GM12878 (cell line): Measurements from ENCODE around the gene RREB1. TPM values are rescaled to one million over a fixed set of nuclear protein-coding genes. Genes with fewer than 3 reads are reported as not detected.
A peak's percentile ranks its signal among the peaks of the same experiment; 100 is the strongest.

Experiments
- ATAC-seq: fragments of 200-7000 bp; cut with Tn5 transposase; 3 replicates; pipeline ENCODE4 v1.9.1; 2020; ENCODE audit warnings: mild to moderate bottlenecking, moderate library complexity
- BruUV-seq: library from RNA; stranded (reverse); fragments of 400-500 nt; replicated peaks from 2 replicates; lab custom pipeline; 2021; lab: Mats Ljungman, UMichigan
- CTCF ChIA-PET: fragments of 300-600 bp; sonication (Branson Sonifier 250); formaldehyde crosslinking; extraction: SDS; loops from one replicate; lab custom pipeline; 2021; ENCODE audit warnings: inconsistent platforms; lab: Yijun Ruan, JAX
- POLR2A ChIA-PET: fragments of 350-600 bp; formaldehyde crosslinking; extraction: SDS; loops from one replicate; lab custom pipeline; 2021; ENCODE audit warnings: inconsistent platforms; lab: Charles Lee
- RAD21 ChIA-PET: fragments of 300-600 bp; sonication (Branson Sonifier 250); formaldehyde crosslinking; loops from one replicate; lab custom pipeline; 2023; ENCODE audit warnings: antibody characterized with exemption; ENCODE audit not compliant: unreplicated experiment; lab: Charles Lee
- SMC1A ChIA-PET: fragments of 300-600 bp; sonication (Branson Sonifier 250); formaldehyde crosslinking; loops from one replicate; lab custom pipeline; 2023; ENCODE audit not compliant: unreplicated experiment, uncharacterized antibody; lab: Charles Lee
- DNase-seq: peaks from one replicate; pipeline ENCODE4 v3.0.0-alpha.2; 2011; ENCODE audit warnings: low read depth, low spot score
- FAIRE-seq: peaks from 3 replicates; lab custom pipeline; 2011; peaks lifted over from hg19 to GRCh38; lab: Jason Lieb, UNC
- H2AFZ ChIP-seq: 2 replicates; pipeline ENCODE4 v1.6.0; 2011; ENCODE audit warnings: low read depth, low read length, control low read depth; ENCODE audit not compliant: control insufficient read depth
- H3K27ac ChIP-seq: 2 replicates; pipeline ENCODE4 v1.5.1; 2011; ENCODE audit warnings: control low read depth; ENCODE audit not compliant: control insufficient read depth, insufficient read depth
- H3K27me3 ChIP-seq, 2 experiments: replicated peaks in 1 of 2; 2 replicates each; pipeline versions ENCODE4 v1.6.0 to v1.6.1; 2011; ENCODE audit warnings: low read length in 1 of 2; ENCODE audit not compliant: control insufficient read depth in 2 of 2, insufficient read depth in 2 of 2
- H3K36me3 ChIP-seq, 2 experiments: 2 replicates each; pipeline ENCODE4 v1.5.1; 2011; ENCODE audit warnings: low read length in 1 of 2; ENCODE audit not compliant: control insufficient read depth in 2 of 2, insufficient read depth in 2 of 2
- H3K4me1 ChIP-seq: 2 replicates; pipeline ENCODE4 v1.6.1; 2011; ENCODE audit warnings: mild to moderate bottlenecking, low read length, moderate library complexity, mixed read lengths; ENCODE audit not compliant: control insufficient read depth, insufficient read depth
- H3K4me2 ChIP-seq: 2 replicates; pipeline ENCODE4 v1.6.0; 2011; ENCODE audit warnings: control low read depth; ENCODE audit not compliant: control insufficient read depth, insufficient read depth
- H3K4me3 ChIP-seq: fragments of 200-600 bp; sonication (generic); 2 replicates; pipeline ENCODE4 v1.5.1; 2016
- H3K79me2 ChIP-seq: 2 replicates; pipeline ENCODE4 v1.6.0; 2011; ENCODE audit warnings: low read length; ENCODE audit not compliant: control insufficient read depth, insufficient read depth
- H3K9ac ChIP-seq: 2 replicates; pipeline ENCODE4 v1.8.0; 2011; ENCODE audit warnings: low read length, control low read depth, mixed read lengths; ENCODE audit not compliant: control insufficient read depth, insufficient read depth
- H3K9me3 ChIP-seq: replicated peaks from 3 replicates; pipeline ENCODE4 v1.5.1; 2011; ENCODE audit warnings: mild to moderate bottlenecking, low read length; ENCODE audit not compliant: control insufficient read depth, insufficient read depth
- H4K20me1 ChIP-seq: 2 replicates; pipeline ENCODE4 v1.6.0; 2011; ENCODE audit not compliant: control insufficient read depth, insufficient read depth
- BACH1 ChIP-seq: fragments of 450-650 bp; IDR thresholded peaks from 2 replicates; pipeline ENCODE4 v1.6.1; 2017; ENCODE audit warnings: mild to moderate bottlenecking, borderline replicate concordance
- CBX5 ChIP-seq: sonication (generic); IDR thresholded peaks from 2 replicates; pipeline ENCODE4 v1.6.1; 2016; ENCODE audit warnings: low read depth, moderate library complexity, mild to moderate bottlenecking, inconsistent platforms
- FOXK2 ChIP-seq: fragments of 450-650 bp; IDR thresholded peaks from 2 replicates; pipeline ENCODE4 v1.6.1; 2017; ENCODE audit warnings: mild to moderate bottlenecking, moderate library complexity
- GATAD2B ChIP-seq: fragments of 450-650 bp; conservative IDR thresholded peaks from 2 replicates; pipeline ENCODE4 v1.6.1; 2017; ENCODE audit warnings: low read depth, mild to moderate bottlenecking, moderate library complexity
- JUNB ChIP-seq: IDR thresholded peaks from 2 replicates; pipeline ENCODE4 v1.6.1; 2016; ENCODE audit warnings: antibody characterized with exemption, mild to moderate bottlenecking
- MYC ChIP-seq: IDR thresholded peaks from 2 replicates; pipeline ENCODE4 v1.6.1; 2011; ENCODE audit warnings: mild to moderate bottlenecking, low read length, moderate library complexity, inconsistent platforms; ENCODE audit not compliant: insufficient read depth, insufficient replicate concordance, insufficient read length, severe bottlenecking
- SPI1 ChIP-seq: IDR thresholded peaks from 2 replicates; pipeline ENCODE4 v1.6.1; 2011; ENCODE audit warnings: low read depth, mild to moderate bottlenecking, low read length, moderate library complexity, borderline replicate concordance; ENCODE audit not compliant: insufficient read depth
- TAF1 ChIP-seq: IDR thresholded peaks from 2 replicates; pipeline ENCODE4 v1.6.1; 2011; ENCODE audit warnings: mild to moderate bottlenecking, low read depth, low read length, borderline replicate concordance
- TARDBP ChIP-seq: IDR thresholded peaks from 2 replicates; pipeline ENCODE4 v1.6.1; 2016; ENCODE audit warnings: borderline replicate concordance
- WGBS: methylation state at CpG from one replicate; pipeline ENCODE4 v1.1.6; 2016; ENCODE audit warnings: low lambda C conversion rate; ENCODE audit not compliant: insufficient replicate concordance, insufficient coverage; ENCODE audit errors: missing lambda C conversion rate; 5-methylcytosine and 5-hydroxymethylcytosine counted together
- in situ Hi-C: fragments of 300-500 bp; cut with MboI; formaldehyde crosslinking; loops from 9 replicates; pipeline ENCODE4 v1.14.3; 2018; ENCODE audit warnings: mixed read lengths
- intact Hi-C: fragments of 100-400 bp; cut with micrococcal nuclease; formaldehyde crosslinking; loops from one replicate; pipeline ENCODE4 v1.14.2; 2022; ENCODE audit not compliant: unreplicated experiment
- polyA plus RNA-seq, 11 experiments: library from polyadenylated mRNA; depleted of rRNA in 4 of 11; unstranded in 6 of 11; stranded (reverse) in 5 of 11; fragments of >200 nt; fragmentation: Nextera tagmentation in 4 of 11; fragmentation: Illumina TruSeq in 1 of 11; extraction: Ambion mirVana in 4 of 11; extraction: Trizol in 1 of 11; gene quantifications; 1 replicate in 1 of 11; 2 replicates in 10 of 11; pipeline versions ENCODE4 v1.2.1 to v1.2.3, GENCODE V29; 2011 to 2016; ENCODE audit warnings: inconsistent platforms in 2 of 11, missing spikeins in 2 of 11, low read depth in 1 of 11
- total RNA-seq, 4 experiments: library from RNA; depleted of rRNA in 3 of 4; stranded (reverse); fragments of >200 nt in 3 of 4; fragmentation: Illumina TruSeq in 1 of 4; extraction: Trizol in 1 of 4; gene quantifications; 2 replicates each; pipeline versions ENCODE4 v1.2.1 to v1.2.3, GENCODE V29; 2013 to 2021
- TF ChIP-seq, protein P1 (sequence below): fragments of 450-650 bp; IDR thresholded peaks from 2 replicates; pipeline ENCODE4 v1.6.1; 2017; ENCODE audit warnings: mild to moderate bottlenecking, moderate library complexity
- TF ChIP-seq, protein P2 (sequence below): IDR thresholded peaks from 2 replicates; pipeline ENCODE4 v1.6.1; 2012; ENCODE audit warnings: low read depth, low read length, improper control_type of control experiment
- TF ChIP-seq, protein P3 (sequence below): fragments of 450-650 bp; IDR thresholded peaks from 2 replicates; pipeline ENCODE4 v1.6.1; 2017; ENCODE audit warnings: mild to moderate bottlenecking, low read depth, inconsistent platforms; ENCODE audit not compliant: poor library complexity, severe bottlenecking

The RREB1 gene
- total and polyA plus RNA-seq, 10 of the 15 experiments (the other 5 are each of a cell fraction or from before 2014, with no cell fraction given): 1.9 to 30.3 (median 8.6) TPM

DNA sequence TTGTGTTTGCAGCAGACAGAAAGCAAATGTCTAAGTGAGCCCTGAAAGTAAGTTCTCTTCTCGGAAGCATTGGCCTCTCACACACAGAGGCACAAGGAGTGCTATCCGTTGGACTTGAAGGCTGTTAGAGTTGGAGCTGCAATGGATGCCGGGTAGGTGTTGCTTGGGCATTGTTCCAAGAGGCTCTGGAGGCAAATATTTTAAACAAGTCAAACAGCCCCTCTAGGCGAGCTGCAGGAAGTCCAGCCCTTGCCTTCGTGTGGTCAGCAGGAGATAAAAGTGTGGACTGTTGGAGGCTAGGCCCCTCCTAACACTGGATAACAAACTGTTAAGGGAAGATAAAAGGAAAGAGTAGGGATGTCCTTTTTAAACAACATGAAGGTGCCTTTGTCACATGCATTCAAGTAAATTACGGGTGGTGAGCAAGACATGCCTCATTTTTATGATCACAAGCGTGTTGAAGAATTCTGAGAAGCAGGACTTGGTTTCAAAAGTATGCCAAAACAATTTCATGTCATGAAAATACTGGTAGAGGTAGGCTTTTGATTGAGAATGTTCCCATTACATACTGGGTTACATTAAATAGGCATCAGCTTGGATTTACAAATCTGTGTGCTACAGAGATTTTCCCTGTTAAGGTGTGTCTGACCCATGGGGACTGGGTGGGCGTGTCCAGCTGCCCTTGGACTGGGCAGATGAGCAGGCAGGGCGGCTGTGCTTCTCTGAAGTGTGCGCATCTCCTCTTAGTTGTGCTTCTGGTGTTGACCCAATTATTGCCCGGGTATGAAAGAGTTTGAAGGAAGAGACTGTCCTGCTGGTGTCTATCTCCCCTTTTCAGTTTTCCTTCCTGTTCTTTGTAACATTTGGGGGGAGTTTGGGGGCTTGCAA, 57.5 kb downstream of the RREB1 start:
- intact Hi-C loops: no loop called here
- TSS peak; percentile 16 for BruUV-seq
- ChIA-PET CTCF (no interaction called here), POLR2A (interaction anchor here (0.7 kb wide), 1 partner anchor 12 kb away, joined by 4 read pairs; no protein-coding TSS in a partner anchor), RAD21 (interaction anchor here (0.9 kb wide), 1 partner anchor 12 kb away, joined by 3 read pairs; no protein-coding TSS in a partner anchor), SMC1A (interaction anchor here (0.8 to 1.4 kb wide), 6 partner anchors 11 to 78 kb away, joined by 3 to 5 read pairs (median 4); no protein-coding TSS in a partner anchor)
- Histone ChIP-seq H3K9me3 (no peaks in the 10 kb centered on the region), H3K4me1 (peaks cover 18% of the 10 kb centered on the region), H3K9ac (no peak overlapping the region), H3K27me3 (no peaks in the 10 kb centered on the region), H4K20me1 (peaks cover 6% of the 10 kb centered on the region), H3K36me3 (peaks cover 3 to 11% of the 10 kb centered on the region in 2 experiments), H3K79me2 (peaks cover 93% of the 10 kb centered on the region), H3K27ac (no peak overlapping the region; the same call in 1 of the 2 replicates), H3K4me2 (no peak overlapping the region)
- 90% methylated on average over 11 of the region's 11 CpGs for WGBS
- no peak for ATAC-seq
- DNase-seq: no peak
- in situ Hi-C loops: no loop called here
- TF ChIP-seq GATAD2B: no peak
- TF ChIP-seq FOXK2: no peak
- TF ChIP-seq MYC: no peak
- TF ChIP-seq, protein P1, sequence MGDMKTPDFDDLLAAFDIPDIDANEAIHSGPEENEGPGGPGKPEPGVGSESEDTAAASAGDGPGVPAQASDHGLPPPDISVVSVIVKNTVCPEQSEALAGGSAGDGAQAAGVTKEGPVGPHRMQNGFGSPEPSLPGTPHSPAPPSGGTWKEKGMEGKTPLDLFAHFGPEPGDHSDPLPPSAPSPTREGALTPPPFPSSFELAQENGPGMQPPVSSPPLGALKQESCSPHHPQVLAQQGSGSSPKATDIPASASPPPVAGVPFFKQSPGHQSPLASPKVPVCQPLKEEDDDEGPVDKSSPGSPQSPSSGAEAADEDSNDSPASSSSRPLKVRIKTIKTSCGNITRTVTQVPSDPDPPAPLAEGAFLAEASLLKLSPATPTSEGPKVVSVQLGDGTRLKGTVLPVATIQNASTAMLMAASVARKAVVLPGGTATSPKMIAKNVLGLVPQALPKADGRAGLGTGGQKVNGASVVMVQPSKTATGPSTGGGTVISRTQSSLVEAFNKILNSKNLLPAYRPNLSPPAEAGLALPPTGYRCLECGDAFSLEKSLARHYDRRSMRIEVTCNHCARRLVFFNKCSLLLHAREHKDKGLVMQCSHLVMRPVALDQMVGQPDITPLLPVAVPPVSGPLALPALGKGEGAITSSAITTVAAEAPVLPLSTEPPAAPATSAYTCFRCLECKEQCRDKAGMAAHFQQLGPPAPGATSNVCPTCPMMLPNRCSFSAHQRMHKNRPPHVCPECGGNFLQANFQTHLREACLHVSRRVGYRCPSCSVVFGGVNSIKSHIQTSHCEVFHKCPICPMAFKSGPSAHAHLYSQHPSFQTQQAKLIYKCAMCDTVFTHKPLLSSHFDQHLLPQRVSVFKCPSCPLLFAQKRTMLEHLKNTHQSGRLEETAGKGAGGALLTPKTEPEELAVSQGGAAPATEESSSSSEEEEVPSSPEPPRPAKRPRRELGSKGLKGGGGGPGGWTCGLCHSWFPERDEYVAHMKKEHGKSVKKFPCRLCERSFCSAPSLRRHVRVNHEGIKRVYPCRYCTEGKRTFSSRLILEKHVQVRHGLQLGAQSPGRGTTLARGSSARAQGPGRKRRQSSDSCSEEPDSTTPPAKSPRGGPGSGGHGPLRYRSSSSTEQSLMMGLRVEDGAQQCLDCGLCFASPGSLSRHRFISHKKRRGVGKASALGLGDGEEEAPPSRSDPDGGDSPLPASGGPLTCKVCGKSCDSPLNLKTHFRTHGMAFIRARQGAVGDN: no peak
- no peak for TF ChIP-seq JUNB
- TF ChIP-seq, protein P2, sequence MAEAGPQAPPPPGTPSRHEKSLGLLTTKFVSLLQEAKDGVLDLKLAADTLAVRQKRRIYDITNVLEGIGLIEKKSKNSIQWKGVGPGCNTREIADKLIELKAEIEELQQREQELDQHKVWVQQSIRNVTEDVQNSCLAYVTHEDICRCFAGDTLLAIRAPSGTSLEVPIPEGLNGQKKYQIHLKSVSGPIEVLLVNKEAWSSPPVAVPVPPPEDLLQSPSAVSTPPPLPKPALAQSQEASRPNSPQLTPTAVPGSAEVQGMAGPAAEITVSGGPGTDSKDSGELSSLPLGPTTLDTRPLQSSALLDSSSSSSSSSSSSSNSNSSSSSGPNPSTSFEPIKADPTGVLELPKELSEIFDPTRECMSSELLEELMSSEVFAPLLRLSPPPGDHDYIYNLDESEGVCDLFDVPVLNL: no peak
- TF ChIP-seq, protein P3, sequence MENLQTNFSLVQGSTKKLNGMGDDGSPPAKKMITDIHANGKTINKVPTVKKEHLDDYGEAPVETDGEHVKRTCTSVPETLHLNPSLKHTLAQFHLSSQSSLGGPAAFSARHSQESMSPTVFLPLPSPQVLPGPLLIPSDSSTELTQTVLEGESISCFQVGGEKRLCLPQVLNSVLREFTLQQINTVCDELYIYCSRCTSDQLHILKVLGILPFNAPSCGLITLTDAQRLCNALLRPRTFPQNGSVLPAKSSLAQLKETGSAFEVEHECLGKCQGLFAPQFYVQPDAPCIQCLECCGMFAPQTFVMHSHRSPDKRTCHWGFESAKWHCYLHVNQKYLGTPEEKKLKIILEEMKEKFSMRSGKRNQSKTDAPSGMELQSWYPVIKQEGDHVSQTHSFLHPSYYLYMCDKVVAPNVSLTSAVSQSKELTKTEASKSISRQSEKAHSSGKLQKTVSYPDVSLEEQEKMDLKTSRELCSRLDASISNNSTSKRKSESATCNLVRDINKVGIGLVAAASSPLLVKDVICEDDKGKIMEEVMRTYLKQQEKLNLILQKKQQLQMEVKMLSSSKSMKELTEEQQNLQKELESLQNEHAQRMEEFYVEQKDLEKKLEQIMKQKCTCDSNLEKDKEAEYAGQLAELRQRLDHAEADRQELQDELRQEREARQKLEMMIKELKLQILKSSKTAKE: no peak
- TF ChIP-seq TARDBP: no peak
- TF ChIP-seq TAF1: no peak
- no peak for TF ChIP-seq BACH1
- TF ChIP-seq CBX5: no peak
- no peak for TF ChIP-seq SPI1
- TF ChIP-seq, all 136 proteins: peak for 0
- H2AFZ ChIP-seq: no peak overlapping the region
- no peak for FAIRE-seq
- no peak overlapping the region for H3K4me3 ChIP-seq
